ENCODE results near the gene CACNG7.

CACNG7 gene

DNA sequence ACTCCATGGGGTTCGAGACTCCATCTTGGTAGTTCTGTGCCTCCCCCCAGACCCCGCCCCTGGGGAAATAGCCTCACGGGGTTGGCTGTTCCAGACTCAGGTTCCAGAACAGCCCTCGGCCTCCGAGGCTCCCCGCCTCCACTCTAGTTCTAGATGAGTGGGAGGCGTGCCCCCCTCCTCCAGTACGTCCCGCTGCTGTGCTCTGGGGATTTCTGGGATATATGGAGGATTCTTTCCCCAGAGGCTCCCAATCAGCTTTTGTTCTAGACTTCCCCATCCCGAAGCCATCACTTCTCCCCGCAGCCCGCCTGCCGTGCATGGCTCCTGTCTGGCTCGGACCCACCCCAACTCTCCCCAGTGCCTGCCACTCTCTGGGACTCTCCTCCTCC lies 1.9 kb upstream of the CACNG7 start:
- DNase-seq (no peak), ATAC-seq (no peak)
- H3K27ac Mint-ChIP-seq, result no peak overlapping the region
- peaks cover 72% of the 10 kb centered on the region for H3K27me3 Mint-ChIP-seq
- peaks cover 17% of the 10 kb centered on the region for H3K4me1 Mint-ChIP-seq
- H3K36me3 Mint-ChIP-seq (ENCODE audit: low read depth), result no peaks in the 10 kb centered on the region
- H3K9me3 Mint-ChIP-seq, result no peaks in the 10 kb centered on the region
- no peak overlapping the region for H3K4me3 Mint-ChIP-seq

DNA sequence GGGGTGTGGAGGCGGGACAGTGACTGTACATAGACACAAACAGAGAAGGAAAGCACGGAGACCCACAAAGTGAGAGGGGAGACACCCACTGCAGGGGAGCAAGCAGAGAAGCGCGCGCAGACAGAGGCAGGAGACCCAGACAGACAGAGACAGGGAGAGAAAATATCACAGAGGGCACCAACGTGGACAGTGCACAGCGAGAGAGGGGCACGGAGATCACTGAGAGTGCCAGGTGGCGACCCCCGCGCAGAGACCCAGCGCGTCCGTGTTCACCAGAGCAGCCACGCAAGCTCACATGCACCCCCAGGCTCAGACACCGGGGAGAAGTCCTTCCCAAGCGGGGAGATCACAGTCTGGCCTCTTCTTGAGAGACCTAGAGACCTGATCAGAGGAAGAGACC lies 1.4 kb upstream of the CACNG7 start:
- peaks cover 77% of the 10 kb centered on the region for H3K27me3 Mint-ChIP-seq
- H3K36me3 Mint-ChIP-seq (ENCODE audit: low read depth), result no peaks in the 10 kb centered on the region

DNA sequence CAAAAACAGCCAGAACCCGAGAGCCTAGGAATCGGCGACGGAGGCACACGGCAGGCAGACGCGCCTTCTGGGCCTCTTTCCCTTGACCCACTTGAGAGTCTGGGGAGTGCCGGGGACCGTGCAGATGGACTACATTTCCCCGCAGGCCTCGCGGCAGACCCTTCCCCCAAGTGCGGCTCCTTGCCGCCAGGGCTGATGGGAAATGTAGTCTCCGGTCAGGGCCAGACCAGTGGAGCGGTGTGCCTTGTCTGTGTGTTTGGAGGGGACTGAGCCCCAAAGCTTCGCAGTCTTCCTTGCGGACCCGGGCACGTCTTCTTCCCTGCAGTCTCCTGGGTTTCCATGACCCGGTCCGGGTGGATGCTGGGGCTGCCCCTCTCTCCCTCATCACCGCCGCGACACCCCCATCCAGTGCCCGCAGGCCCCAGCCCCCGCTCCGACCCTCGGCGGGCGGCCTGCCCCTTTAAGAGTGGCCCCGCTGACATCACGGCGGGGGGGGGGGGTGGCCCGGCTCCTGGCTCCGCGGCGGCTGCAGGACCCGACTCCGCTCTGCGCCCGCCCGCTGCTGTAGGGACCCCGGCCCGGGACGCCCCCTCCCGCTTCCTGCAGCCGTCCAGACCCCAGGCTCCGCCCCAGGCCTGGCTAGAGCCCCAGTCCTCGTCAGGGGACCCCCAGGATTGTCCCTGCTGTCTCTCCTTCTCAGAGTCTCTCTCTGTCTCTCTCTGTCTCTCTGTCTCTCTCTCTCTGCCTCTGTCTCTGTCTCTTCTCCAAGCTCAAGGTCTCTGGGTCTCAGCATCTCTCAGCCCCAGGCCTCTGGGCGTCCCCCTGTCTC lies 758 bp upstream of the CACNG7 start:
- peaks cover 17% of the 10 kb centered on the region for H3K4me1 Mint-ChIP-seq
- no peak overlapping the region for H3K27ac Mint-ChIP-seq
- H3K4me3 Mint-ChIP-seq, result peak overlapping the region; percentile 13
- peak; percentile 90 for ATAC-seq
- H3K27me3 Mint-ChIP-seq, result peaks cover 78% of the 10 kb centered on the region
- peak; percentile 55 for DNase-seq
- H3K36me3 Mint-ChIP-seq (ENCODE audit: low read depth), result no peaks in the 10 kb centered on the region
- no peaks in the 10 kb centered on the region for H3K9me3 Mint-ChIP-seq

More for the DNA sequence above, 1.4 kb upstream of the CACNG7 start:
- Mint-ChIP-seq H3K4me3 (no peak overlapping the region), H3K9me3 (no peaks in the 10 kb centered on the region), H3K27ac (no peak overlapping the region), H3K4me1 (peaks cover 17% of the 10 kb centered on the region)
- DNase-seq, result no peak
- ATAC-seq, result no peak

DNA sequence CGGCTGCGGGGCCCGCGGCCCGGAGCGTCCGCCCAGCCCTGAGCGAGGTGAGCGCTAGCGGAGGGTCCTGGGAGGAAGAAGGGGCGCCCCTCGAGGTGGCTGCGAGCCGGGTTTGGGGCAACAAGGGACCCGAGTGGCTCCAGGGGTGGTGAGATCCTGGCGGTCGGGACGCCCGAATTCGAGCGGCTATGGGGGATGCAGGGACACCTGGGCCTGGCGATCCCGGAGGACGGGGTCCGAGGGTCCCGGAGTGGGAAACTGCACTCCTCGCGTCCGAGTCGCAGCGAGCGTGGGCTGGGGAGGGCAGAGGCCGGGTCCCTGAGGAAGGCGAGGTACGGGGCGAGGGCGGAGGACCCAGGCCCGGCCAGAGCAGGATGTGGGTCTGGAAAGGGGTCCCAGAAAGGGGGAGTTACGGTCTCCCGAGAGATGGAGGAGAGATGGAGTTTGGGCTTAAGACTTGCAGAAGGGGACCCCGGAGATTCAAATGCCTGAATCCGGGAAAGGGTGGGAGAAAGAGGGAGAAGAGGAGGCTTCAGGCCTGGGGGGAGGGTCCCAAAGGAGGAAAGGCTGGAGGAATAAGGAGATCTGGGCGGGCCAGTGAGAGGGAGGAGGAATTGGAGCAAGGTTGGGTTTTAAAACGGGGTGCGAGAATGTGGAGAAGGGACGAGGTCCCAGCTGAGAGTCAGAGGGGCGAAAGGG lies 542 bp downstream of the CACNG7 start:
- Mint-ChIP-seq H3K36me3 (ENCODE audit: low read depth) (no peaks in the 10 kb centered on the region), H3K4me3 (no peak overlapping the region), H3K27me3 (peaks cover 69% of the 10 kb centered on the region), H3K27ac (no peak overlapping the region), H3K4me1 (peaks cover 17% of the 10 kb centered on the region), H3K9me3 (no peaks in the 10 kb centered on the region)
- ATAC-seq (no peak), DNase-seq (no peak)

DNA sequence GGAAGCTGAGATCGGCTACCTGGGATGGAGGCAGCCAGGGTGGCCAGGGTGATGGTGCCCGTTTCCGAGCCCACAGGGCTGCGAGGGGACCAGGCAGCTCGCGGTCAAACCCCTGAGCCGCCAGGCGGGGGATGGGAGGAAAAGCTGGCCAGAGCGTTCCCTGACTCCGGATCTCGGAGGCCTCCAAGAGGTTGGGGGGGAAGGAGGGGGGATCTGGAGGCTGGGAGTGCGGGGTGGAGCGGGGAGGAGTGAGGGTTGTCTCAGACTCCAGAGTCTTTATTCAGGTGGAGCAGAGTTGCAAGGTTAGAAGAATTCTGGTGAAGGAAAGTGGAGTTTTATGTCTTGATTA lies 1.1 kb downstream of the CACNG7 start:
- peaks cover 74% of the 10 kb centered on the region for H3K27me3 Mint-ChIP-seq
- no peak overlapping the region for H3K27ac Mint-ChIP-seq
- ATAC-seq (no peak), DNase-seq (no peak)
- no peaks in the 10 kb centered on the region for H3K36me3 Mint-ChIP-seq (ENCODE audit: low read depth)
- no peak overlapping the region for H3K4me3 Mint-ChIP-seq
- no peaks in the 10 kb centered on the region for H3K9me3 Mint-ChIP-seq
- peaks cover 17% of the 10 kb centered on the region for H3K4me1 Mint-ChIP-seq

DNA sequence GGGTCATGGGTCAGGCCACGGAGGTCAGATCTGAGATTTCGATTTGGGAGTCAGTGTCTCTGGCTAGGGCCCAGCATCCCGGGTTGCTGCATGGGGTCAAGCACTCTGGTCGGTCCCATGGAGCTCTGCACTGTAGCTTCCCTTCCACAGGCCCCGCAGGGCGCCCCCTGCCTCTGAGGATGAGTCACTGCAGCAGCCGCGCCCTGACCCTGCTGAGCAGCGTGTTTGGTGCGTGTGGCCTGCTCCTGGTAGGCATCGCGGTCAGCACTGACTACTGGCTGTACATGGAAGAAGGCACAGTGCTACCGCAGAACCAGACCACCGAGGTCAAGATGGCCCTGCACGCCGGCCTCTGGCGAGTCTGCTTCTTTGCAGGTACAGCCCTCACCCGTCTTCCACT lies 3.6 kb downstream of the CACNG7 start:
- Mint-ChIP-seq H3K4me1 (peaks cover 7% of the 10 kb centered on the region), H3K27ac (no peak overlapping the region), H3K36me3 (ENCODE audit: low read depth) (no peaks in the 10 kb centered on the region)

DNA sequence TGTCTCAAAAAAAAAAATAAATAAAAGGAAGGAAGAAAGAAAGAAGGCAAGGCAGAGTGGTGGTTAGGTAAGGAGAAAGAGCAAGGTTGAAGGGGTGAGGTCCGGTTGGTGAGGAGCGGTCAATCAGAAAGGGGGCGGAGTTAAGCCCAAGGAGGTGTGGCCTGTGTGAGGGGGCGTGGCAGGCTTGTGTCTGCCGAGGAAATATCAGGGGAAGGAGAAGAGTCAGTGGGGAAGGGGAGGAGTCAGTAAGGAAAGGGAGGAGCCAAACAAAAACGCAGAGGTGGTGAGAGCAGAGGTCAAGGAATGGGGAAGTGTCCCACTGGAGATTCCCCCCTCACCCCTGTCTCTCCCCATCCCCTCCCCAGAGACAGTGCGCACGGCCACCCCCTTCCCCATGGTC lies 5.9 kb downstream of the CACNG7 start:
- no peaks in the 10 kb centered on the region for H3K36me3 Mint-ChIP-seq (ENCODE audit: low read depth)
- DNase-seq, result no peak
- peaks cover 39% of the 10 kb centered on the region for H3K27me3 Mint-ChIP-seq
- H3K4me1 Mint-ChIP-seq, result no peaks in the 10 kb centered on the region
- no peak overlapping the region for H3K27ac Mint-ChIP-seq
- no peak overlapping the region for H3K4me3 Mint-ChIP-seq
- no peak for ATAC-seq
- H3K9me3 Mint-ChIP-seq, result no peaks in the 10 kb centered on the region

More for the DNA sequence above, 3.6 kb downstream of the CACNG7 start:
- ATAC-seq (no peak), DNase-seq (peak; percentile 11)
- Mint-ChIP-seq H3K9me3 (no peaks in the 10 kb centered on the region), H3K4me3 (no peak overlapping the region), H3K27me3 (peaks cover 57% of the 10 kb centered on the region)

DNA sequence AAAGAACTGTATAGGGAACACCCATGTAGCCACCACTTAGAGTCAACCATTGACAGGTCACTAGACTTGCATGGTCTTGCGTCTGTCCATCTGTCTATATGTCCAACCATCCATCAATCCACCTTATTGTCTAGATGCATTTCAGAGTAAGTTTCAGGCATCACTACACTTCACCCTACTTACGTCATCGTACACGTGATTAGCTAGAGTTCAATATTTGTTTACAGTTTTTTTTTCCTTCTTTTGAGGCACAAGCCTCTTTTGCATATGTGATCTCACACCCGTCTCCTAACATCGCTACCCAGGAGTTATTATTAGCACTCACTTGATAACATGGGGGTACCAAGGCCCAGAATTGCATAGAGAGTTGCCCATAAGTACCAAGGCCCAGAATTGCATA lies 6.9 kb downstream of the CACNG7 start:
- no peak overlapping the region for H3K27ac Mint-ChIP-seq
- H3K27me3 Mint-ChIP-seq, result peaks cover 30% of the 10 kb centered on the region
- H3K4me3 Mint-ChIP-seq, result no peak overlapping the region
- ATAC-seq (no peak), DNase-seq (no peak)
- no peaks in the 10 kb centered on the region for H3K9me3 Mint-ChIP-seq
- H3K4me1 Mint-ChIP-seq, result no peaks in the 10 kb centered on the region
- no peaks in the 10 kb centered on the region for H3K36me3 Mint-ChIP-seq (ENCODE audit: low read depth)

DNA sequence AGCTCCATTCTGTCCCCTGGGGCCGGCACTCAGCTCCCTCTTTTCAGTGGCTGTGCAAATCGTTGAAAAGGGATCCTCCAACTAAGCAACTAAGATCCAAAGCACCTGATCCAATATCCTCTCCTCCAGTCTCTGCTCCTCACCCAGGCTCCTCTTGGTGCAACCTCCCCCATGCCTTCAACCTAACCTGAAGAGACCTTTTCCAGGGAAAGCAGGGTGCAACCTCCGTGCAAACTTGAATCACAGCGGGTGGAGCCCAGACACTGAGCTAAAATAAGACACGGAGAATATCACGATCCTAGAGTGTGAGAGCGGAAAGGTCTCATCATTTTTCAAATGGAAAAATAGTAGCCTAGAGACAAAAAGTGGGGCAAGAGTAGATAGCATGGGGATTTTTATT lies 8.3 kb downstream of the CACNG7 start:
- no peaks in the 10 kb centered on the region for H3K4me1 Mint-ChIP-seq
- H3K27me3 Mint-ChIP-seq, result peaks cover 16% of the 10 kb centered on the region
- H3K4me3 Mint-ChIP-seq, result no peak overlapping the region
- no peaks in the 10 kb centered on the region for H3K9me3 Mint-ChIP-seq
- DNase-seq (no peak), ATAC-seq (no peak)
- H3K27ac Mint-ChIP-seq, result no peak overlapping the region
- H3K36me3 Mint-ChIP-seq (ENCODE audit: low read depth), result no peaks in the 10 kb centered on the region

DNA sequence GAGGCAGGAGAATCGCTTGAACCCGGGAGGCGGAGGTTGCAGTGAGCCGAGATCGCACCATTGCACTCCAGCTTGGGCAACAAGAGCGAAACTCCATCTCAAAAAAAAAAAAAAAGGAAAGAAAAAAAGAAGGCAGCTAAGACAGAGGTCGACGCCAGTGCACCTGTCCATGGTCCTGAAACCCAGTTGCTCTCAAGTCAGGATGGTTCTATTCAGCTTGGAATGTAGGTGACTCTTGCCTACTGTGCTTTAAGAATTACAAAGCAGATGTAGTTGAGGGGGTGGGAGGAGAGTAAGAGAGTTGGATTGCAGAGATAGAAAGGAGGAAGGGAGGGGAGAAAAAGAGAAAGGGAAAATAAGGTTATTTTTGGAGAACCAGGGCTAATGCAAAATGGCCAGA lies 18.7 kb downstream of the CACNG7 start:
- no peak overlapping the region for H3K27ac Mint-ChIP-seq
- ATAC-seq, result no peak

DNA sequence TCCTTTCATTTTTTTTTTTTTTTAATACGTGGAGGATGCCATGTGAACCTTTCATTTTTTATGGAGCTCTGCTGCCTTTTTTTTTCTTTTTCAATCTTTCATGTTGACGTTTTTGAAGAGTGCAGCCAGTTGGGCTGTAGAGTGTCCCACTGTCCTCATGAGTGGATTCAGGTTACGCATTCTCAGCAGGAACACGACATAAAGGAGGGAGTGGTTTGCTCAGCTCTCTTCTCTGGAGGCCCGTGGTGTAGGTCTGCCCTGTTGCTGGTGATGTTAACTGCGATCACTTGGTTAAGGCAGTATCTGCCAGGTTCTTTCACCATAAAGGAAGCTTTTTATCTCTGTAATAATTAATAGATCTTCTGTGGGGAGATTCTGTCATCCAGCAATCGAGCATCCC lies 27.0 kb downstream of the CACNG7 start:
- no peak for ATAC-seq
- Mint-ChIP-seq H3K27me3 (peaks cover 27% of the 10 kb centered on the region), H3K9me3 (no peaks in the 10 kb centered on the region), H3K36me3 (ENCODE audit: low read depth) (no peaks in the 10 kb centered on the region), H3K27ac (no peak overlapping the region), H3K4me3 (no peak overlapping the region), H3K4me1 (no peaks in the 10 kb centered on the region)
- DNase-seq, result no peak

More for the DNA sequence above, 18.7 kb downstream of the CACNG7 start:
- Mint-ChIP-seq H3K4me3 (no peak overlapping the region), H3K4me1 (no peaks in the 10 kb centered on the region), H3K36me3 (ENCODE audit: low read depth) (no peaks in the 10 kb centered on the region), H3K27me3 (peaks cover 10% of the 10 kb centered on the region), H3K9me3 (peaks cover 7% of the 10 kb centered on the region)
- peak; percentile 43 for DNase-seq

DNA sequence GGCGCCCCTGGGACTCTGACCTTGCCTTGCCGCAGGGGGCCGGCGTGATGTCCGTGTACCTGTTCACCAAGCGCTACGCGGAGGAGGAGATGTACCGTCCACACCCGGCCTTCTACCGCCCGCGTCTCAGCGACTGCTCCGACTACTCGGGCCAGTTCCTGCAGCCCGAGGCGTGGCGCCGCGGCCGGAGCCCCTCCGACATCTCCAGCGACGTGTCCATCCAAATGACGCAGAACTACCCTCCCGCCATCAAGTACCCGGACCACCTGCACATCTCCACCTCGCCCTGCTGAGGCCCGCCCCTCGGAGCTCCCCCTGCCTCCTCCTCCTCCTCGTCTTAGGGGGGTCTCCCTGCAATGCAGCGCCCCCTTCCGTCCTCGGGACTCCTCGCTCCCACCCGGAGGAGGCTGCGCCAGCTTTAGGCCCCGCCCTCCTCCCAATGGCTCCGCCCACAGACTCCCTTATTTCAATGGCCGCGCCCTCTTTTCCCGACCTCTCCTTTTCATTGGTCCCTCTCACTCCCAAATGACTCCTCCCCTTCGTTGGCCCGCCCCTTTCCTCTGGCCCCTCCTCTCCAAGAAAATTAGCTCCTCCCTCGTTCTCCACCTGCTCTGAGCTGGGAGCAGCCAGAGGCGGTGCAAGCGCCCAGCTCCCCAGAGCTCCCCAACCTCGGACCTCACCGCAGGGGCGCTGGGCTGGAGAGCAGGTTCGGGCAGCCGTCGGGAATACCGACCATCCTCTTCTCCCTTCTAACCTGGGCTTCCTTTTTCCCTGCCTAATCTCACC lies 33.1 kb downstream of the CACNG7 start:
- Mint-ChIP-seq H3K4me3 (no peak overlapping the region), H3K4me1 (peaks cover 2% of the 10 kb centered on the region), H3K27ac (no peak overlapping the region), H3K9me3 (no peaks in the 10 kb centered on the region), H3K36me3 (ENCODE audit: low read depth) (no peaks in the 10 kb centered on the region), H3K27me3 (peaks cover 58% of the 10 kb centered on the region)
- ATAC-seq (no peak), DNase-seq (peak; percentile 14)

DNA sequence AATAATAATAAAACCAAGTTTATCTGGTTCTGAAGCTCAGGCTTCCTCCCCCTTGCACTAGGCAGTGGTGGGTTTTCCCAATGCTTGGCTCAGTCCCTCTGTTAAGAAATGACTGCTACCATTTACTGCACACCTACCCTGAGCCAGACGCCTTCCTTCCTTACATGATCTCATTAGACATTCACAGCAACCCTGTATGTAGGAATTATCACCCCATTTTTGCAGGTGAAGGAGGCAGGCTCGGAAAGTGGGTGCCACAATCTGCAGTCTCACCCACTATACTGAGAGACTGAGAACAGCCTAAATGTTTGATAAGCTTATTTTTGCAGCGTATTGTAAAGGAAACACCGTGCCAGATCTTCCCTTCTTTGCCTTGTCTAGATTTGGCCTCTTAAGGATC lies 35.3 kb downstream of the CACNG7 start:
- ATAC-seq, result no peak
- DNase-seq, result no peak
- H3K36me3 Mint-ChIP-seq (ENCODE audit: low read depth), result no peaks in the 10 kb centered on the region
- H3K4me1 Mint-ChIP-seq, result peaks cover 2% of the 10 kb centered on the region
- peaks cover 53% of the 10 kb centered on the region for H3K27me3 Mint-ChIP-seq
- no peaks in the 10 kb centered on the region for H3K9me3 Mint-ChIP-seq
- no peak overlapping the region for H3K27ac Mint-ChIP-seq
- no peak overlapping the region for H3K4me3 Mint-ChIP-seq

DNA sequence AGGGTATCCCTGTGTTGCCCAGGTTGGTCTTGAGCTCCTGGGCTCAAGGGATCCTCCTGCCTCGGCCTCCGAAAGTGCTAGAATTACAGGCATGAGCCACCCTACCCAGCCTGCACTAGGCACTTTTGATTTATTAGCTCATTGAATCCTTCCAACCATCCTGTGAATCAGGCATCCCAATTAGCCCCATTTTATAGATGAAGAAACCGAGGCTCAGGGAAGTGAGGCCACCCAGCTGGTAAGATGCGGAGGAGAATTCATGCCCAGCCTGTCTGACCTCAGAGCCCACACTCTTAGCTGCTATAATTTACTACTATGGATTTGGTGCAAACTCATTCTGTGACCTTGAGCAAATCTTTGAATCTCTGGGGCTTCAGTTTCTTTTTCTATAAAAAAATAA lies 35.9 kb downstream of the CACNG7 start:
- no peak overlapping the region for H3K27ac Mint-ChIP-seq
- peaks cover 2% of the 10 kb centered on the region for H3K4me1 Mint-ChIP-seq
- H3K4me3 Mint-ChIP-seq, result no peak overlapping the region
- ATAC-seq, result no peak
- no peaks in the 10 kb centered on the region for H3K36me3 Mint-ChIP-seq (ENCODE audit: low read depth)
- DNase-seq, result no peak
- H3K9me3 Mint-ChIP-seq, result no peaks in the 10 kb centered on the region
- H3K27me3 Mint-ChIP-seq, result peaks cover 53% of the 10 kb centered on the region

DNA sequence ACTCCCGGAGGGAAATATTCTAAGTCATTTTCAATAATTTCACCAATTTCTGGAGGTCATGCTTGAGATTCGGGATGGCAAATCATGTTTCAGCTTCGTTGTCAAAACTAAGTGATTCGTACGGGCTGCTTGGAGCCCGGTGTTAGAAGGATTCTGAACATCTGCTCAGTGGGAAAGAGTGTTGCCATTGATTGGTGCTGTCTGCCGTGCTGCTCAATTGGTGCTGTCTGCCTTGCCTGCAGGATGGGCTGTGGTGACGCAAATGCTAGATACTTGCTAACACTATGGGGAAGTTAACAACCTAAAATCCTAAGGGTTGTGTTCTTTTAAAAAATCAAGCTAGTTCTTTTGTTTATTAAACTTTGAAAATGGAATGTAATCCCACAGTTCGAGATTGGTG lies 36.4 kb downstream of the CACNG7 start:
- Mint-ChIP-seq H3K36me3 (ENCODE audit: low read depth) (no peaks in the 10 kb centered on the region), H3K27me3 (peaks cover 51% of the 10 kb centered on the region), H3K4me1 (peaks cover 2% of the 10 kb centered on the region), H3K4me3 (no peak overlapping the region), H3K27ac (no peak overlapping the region), H3K9me3 (no peaks in the 10 kb centered on the region)
- ATAC-seq (no peak), DNase-seq (no peak)

Data from activated naive CD8-positive, alpha-beta T cell treated with anti-CD3 and anti-CD28 coated beads, Interleukin-2, amount 50 U/mL, for 24 hours (primary cell).